ENCODE results near the gene S100A12.

GRCh38 chr1:153357853-153358690 lies 17.3 kb downstream of the S100A12 start, which contains the start of gene S100A9:
- TF ChIP-seq CTCF (IDR thresholded peaks at IDR 0.05; ENCODE audit: low read length) (no peak), EZH2phosphoT487 (IDR thresholded peaks at IDR 0.05; ENCODE audit: low read length) (no peak), EZH2 (optimal IDR thresholded peaks at IDR 0.05; ENCODE audit: low read depth, low read length) (no peak)
